Endodermal cell (in vitro differentiated cells): ENCODE results near the gene KCNMA1. TPM values are rescaled to one million over a fixed set of nuclear protein-coding genes. Genes with fewer than 3 reads are reported as not detected.

Experiments used
- DNase-seq: peaks from one replicate; pipeline ENCODE4 v3.0.0-alpha.2; 2017
- H3K27ac ChIP-seq: 2 replicates; pipeline ENCODE4 v1.5.1; 2013; ENCODE audit warnings: mild to moderate bottlenecking, low read depth, low read length, moderate library complexity
- H3K27me3 ChIP-seq: 2 replicates; pipeline ENCODE4 v1.6.1; 2013; ENCODE audit warnings: mild to moderate bottlenecking, low read length, moderate library complexity; ENCODE audit not compliant: insufficient read depth, control insufficient read depth, poor library complexity, severe bottlenecking
- H3K36me3 ChIP-seq: 2 replicates; pipeline ENCODE4 v1.7.0; 2013; ENCODE audit warnings: mild to moderate bottlenecking, low read length, moderate library complexity; ENCODE audit not compliant: control insufficient read depth, insufficient read depth
- H3K4me1 ChIP-seq: one replicate; pipeline ENCODE4 v1.7.0; 2013; ENCODE audit warnings: low read length; ENCODE audit not compliant: control insufficient read depth, insufficient read depth
- H3K4me3 ChIP-seq: 2 replicates; pipeline ENCODE4 v1.5.1; 2013; ENCODE audit warnings: mild to moderate bottlenecking, low read length, moderate library complexity
- H3K9ac ChIP-seq: 2 replicates; pipeline ENCODE4 v1.6.1; 2013; ENCODE audit warnings: mild to moderate bottlenecking, low read length, moderate library complexity; ENCODE audit not compliant: poor library complexity, severe bottlenecking; ENCODE audit errors: extremely low read depth
- H3K9me3 ChIP-seq: 2 replicates; pipeline ENCODE4 v1.6.1; 2013; ENCODE audit warnings: mild to moderate bottlenecking, low read length, moderate library complexity; ENCODE audit not compliant: control insufficient read depth
- H3K27ac Mint-ChIP-seq: 2 replicates; pipeline ENCODE4 v1.8.0; 2020; ENCODE audit warnings: mixed read lengths
- H3K27me3 Mint-ChIP-seq: 2 replicates; pipeline ENCODE4 v1.8.0; 2021; ENCODE audit warnings: mild to moderate bottlenecking, mixed read lengths; ENCODE audit not compliant: insufficient read depth
- H3K36me3 Mint-ChIP-seq: 2 replicates; pipeline ENCODE4 v1.8.0; 2020; ENCODE audit warnings: low read depth, mixed read lengths
- H3K4me1 Mint-ChIP-seq: 2 replicates; pipeline ENCODE4 v1.8.0; 2020; ENCODE audit warnings: mixed read lengths
- H3K4me3 Mint-ChIP-seq: 2 replicates; pipeline ENCODE4 v1.8.0; 2020; ENCODE audit warnings: mild to moderate bottlenecking, moderate library complexity, mixed read lengths
- H3K9me3 Mint-ChIP-seq: 2 replicates; pipeline ENCODE4 v1.8.0; 2020; ENCODE audit warnings: mild to moderate bottlenecking, mixed read lengths
- WGBS, 2 experiments: methylation state at CpG; one replicate each; pipeline versions ENCODE4 v1.1.5 to v1.1.7; 2013; ENCODE audit warnings: missing lambda C conversion rate in 2 of 2, mixed read lengths in 1 of 2; ENCODE audit not compliant: insufficient coverage in 1 of 2, insufficient read length in 1 of 2; 5-methylcytosine and 5-hydroxymethylcytosine counted together
- total RNA-seq, 2 donors: library from RNA; stranded (reverse); fragmentation: NEBNext Ultra II Directional in 1 of 2; extraction: Animal tissue kit (Norgen Biotek cat#: 25700) in 1 of 2; gene quantifications; 2 replicates in 1 of 2; 3 replicates in 1 of 2; pipeline ENCODE4 v1.2.1, GENCODE V29; 2021
- TF ChIP-seq, protein P1 (sequence below): fragments of 200-600 bp; sonication (generic); conservative IDR thresholded peaks from 2 replicates; pipeline ENCODE4 v1.5.0; 2021; ENCODE audit warnings: antibody characterized with exemption, mild to moderate bottlenecking

Gene KCNMA1
- total RNA-seq, 2 donors from 2014 or later = 0.55 to 1.3 TPM

DNA sequence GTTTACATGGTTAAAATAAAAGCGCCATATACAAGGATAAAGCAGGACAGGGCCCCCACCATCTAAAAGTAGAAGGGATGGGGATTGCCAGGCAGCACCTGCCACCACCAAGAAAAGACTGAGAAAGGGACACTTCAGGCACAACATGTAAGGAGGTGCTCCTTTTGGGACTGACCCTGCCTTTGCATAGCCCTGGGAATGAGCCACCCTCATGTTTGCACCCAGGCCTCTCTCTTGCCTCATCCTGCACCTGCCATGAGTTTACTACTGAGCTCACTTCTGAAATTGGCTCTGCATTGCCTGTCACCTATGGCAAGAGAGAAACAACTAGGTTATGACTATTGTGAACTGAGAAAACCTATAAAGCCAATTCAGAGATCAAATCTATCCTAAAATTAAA is 489.7 kb downstream of the KCNMA1 start:
- Histone ChIP-seq H3K36me3 (no peaks in the 10 kb centered on the region), H3K27ac (no peak overlapping the region), H3K9me3 (no peaks in the 10 kb centered on the region), H3K27me3 (peaks cover 12% of the 10 kb centered on the region), H3K4me1 (no peaks in the 10 kb centered on the region), H3K4me3 (no peak overlapping the region), H3K9ac (no peak overlapping the region)
- H3K4me3 Mint-ChIP-seq = no peak overlapping the region
- no peak for DNase-seq
- no peak overlapping the region for H3K27ac Mint-ChIP-seq
- H3K4me1 Mint-ChIP-seq = peaks cover 9% of the 10 kb centered on the region
- no peaks in the 10 kb centered on the region for H3K9me3 Mint-ChIP-seq
- 93 to 100% methylated on average over 1 of the region's 1 CpG for WGBS, 2 experiments
- H3K27me3 Mint-ChIP-seq = peaks cover 8% of the 10 kb centered on the region
- no peaks in the 10 kb centered on the region for H3K36me3 Mint-ChIP-seq
- TF ChIP-seq, protein P1, sequence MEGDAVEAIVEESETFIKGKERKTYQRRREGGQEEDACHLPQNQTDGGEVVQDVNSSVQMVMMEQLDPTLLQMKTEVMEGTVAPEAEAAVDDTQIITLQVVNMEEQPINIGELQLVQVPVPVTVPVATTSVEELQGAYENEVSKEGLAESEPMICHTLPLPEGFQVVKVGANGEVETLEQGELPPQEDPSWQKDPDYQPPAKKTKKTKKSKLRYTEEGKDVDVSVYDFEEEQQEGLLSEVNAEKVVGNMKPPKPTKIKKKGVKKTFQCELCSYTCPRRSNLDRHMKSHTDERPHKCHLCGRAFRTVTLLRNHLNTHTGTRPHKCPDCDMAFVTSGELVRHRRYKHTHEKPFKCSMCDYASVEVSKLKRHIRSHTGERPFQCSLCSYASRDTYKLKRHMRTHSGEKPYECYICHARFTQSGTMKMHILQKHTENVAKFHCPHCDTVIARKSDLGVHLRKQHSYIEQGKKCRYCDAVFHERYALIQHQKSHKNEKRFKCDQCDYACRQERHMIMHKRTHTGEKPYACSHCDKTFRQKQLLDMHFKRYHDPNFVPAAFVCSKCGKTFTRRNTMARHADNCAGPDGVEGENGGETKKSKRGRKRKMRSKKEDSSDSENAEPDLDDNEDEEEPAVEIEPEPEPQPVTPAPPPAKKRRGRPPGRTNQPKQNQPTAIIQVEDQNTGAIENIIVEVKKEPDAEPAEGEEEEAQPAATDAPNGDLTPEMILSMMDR = no peak

DNA sequence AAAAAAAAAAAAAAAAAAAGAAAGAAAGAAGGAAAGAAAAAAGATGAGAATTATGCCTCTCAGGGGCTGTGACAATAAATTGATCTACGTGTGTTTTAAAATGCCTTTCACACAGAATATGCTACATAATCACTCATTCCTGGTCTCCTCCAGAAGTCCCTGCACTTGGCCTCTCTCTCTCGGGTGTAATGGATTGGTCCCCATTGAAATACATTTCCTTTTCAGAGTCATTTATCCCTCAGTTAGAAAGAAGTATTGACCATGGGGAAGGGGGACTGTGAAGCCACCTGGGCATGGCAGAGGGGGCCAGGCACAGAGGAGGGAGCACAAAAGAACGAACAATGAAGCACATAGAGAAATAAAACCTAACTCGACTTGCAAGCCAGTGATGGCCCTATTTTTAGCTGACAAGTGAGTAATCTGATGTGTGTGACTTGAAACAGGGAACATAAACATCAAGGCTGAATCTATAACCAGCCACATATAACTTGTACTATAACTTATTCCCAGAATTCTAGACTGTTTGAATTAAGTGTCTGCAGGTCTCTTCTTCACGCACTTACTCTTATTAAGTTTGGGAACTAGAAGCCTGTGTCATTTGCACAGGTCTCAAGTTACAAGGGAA is 490.8 kb downstream of the KCNMA1 start:
- DNase-seq = no peak
- H3K4me3 ChIP-seq = no peak overlapping the region
- H3K36me3 ChIP-seq = no peaks in the 10 kb centered on the region
- no peaks in the 10 kb centered on the region for H3K9me3 ChIP-seq
- H3K27ac Mint-ChIP-seq = no peak overlapping the region
- no peaks in the 10 kb centered on the region for H3K9me3 Mint-ChIP-seq
- TF ChIP-seq, protein P1 = no peak
- H3K4me3 Mint-ChIP-seq = no peak overlapping the region
- peaks cover 8% of the 10 kb centered on the region for H3K27me3 Mint-ChIP-seq
- 92 to 100% methylated on average over 3 to 5 of the region's 5 CpGs for WGBS, 2 experiments
- peaks cover 12% of the 10 kb centered on the region for H3K27me3 ChIP-seq
- H3K4me1 Mint-ChIP-seq = peaks cover 8% of the 10 kb centered on the region
- no peaks in the 10 kb centered on the region for H3K36me3 Mint-ChIP-seq
- no peak overlapping the region for H3K9ac ChIP-seq
- no peak overlapping the region for H3K27ac ChIP-seq
- H3K4me1 ChIP-seq = no peaks in the 10 kb centered on the region

DNA sequence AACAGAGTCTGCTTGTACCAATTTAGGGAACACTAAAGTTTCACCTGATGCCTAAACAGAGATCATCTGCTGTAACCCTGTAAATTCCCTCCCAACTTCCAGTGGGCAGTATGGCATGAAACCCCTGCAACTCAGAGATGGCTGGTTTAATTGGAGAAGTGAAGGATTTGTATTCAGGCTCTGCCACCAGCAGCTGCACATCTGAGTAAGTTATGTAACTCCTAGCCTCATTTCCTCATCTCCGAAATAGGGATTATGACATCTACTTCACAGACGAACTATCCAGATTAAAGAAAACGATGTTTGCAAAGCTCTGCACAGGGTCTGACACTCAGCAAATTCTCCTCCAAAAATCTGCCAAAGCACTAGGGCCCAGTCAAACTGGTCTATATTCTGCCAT is 493.0 kb downstream of the KCNMA1 start:
- Histone ChIP-seq H3K27ac (no peak overlapping the region), H3K9ac (no peak overlapping the region), H3K4me1 (no peaks in the 10 kb centered on the region), H3K9me3 (no peaks in the 10 kb centered on the region), H3K4me3 (no peak overlapping the region), H3K27me3 (peaks cover 2% of the 10 kb centered on the region), H3K36me3 (no peaks in the 10 kb centered on the region)
- no peak overlapping the region for H3K27ac Mint-ChIP-seq
- H3K9me3 Mint-ChIP-seq = no peaks in the 10 kb centered on the region
- DNase-seq = no peak
- TF ChIP-seq, protein P1 = no peak
- H3K27me3 Mint-ChIP-seq = peaks cover 10% of the 10 kb centered on the region
- H3K4me1 Mint-ChIP-seq = peaks cover 1% of the 10 kb centered on the region
- WGBS, 2 experiments = 80 to 82% methylated on average over 1 to 3 of the region's 3 CpGs
- H3K36me3 Mint-ChIP-seq = no peaks in the 10 kb centered on the region
- H3K4me3 Mint-ChIP-seq = no peak overlapping the region
